HG03064 (cell line): ENCODE data around the gene MVB12B.
"Not testable (repeated sequence)": the region's sequence is repeated elsewhere in the genome, so short reads cannot be mapped to it uniquely, and the experiment has no call there.

Experiments used
- ATAC-seq: cut with Tn5 transposase; IDR thresholded peaks from one replicate; pipeline ENCODE4 v1.9.1; 2021; ENCODE audit warnings: low read depth; ENCODE audit not compliant: unreplicated experiment

Gene MVB12B, protein sequence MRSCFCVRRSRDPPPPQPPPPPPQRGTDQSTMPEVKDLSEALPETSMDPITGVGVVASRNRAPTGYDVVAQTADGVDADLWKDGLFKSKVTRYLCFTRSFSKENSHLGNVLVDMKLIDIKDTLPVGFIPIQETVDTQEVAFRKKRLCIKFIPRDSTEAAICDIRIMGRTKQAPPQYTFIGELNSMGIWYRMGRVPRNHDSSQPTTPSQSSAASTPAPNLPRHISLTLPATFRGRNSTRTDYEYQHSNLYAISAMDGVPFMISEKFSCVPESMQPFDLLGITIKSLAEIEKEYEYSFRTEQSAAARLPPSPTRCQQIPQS

DNA sequence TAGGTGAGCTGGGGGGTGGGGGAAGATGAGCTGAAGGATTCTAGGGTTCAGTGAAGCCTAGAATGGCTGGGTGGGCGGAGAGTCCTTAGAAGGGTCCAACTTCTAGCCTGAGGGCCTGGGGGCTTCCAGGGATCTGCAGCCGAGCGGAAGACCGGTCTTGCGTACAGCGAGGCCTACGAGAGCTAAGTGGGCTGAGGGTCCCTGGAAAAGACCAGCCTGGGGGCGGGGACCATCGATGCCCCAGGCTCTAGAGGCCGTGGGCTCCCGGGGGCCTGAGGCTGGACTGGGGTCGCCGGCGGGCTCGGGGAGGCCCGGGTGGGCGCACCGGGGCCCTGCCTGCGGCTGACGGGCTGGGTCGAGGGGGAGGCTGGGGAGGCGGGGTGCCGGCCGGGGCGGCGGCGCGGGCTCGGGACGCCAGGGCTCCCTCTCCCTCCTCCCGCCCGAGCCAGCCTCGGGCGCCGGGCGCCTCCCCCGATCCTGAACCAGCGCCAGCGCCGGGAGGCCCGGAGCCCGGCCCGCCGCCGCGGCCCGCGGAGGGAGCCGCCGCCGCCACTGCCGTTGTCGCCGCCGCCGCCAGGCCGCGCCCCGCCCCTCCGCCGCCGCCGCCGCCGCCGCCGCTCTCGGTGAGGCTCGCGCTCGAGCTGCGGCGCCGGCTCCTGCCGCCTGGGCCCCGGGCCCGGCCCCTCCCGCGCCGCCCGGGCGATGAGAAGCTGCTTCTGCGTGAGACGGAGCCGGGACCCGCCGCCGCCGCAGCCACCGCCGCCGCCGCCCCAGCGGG is at the start of gene MVB12B:
TSS of gene MVB12B (plus strand) at position 602 of the 778 bp plus-strand sequence. CDS start at position 703, 101 bp downstream.
- ATAC-seq: no peak

- ATAC-seq: no peak
Observed at GRCh38 chr9:126283799-126284465, 42.7 kb upstream of the MVB12B start.

- ATAC-seq: not testable (repeated sequence)
Observed at GRCh38 chr9:126285652-126286051, 41.0 kb upstream of the MVB12B start.

- no peak for ATAC-seq
Observed at GRCh38 chr9:126287166-126287866, 39.3 kb upstream of the MVB12B start.

DNA sequence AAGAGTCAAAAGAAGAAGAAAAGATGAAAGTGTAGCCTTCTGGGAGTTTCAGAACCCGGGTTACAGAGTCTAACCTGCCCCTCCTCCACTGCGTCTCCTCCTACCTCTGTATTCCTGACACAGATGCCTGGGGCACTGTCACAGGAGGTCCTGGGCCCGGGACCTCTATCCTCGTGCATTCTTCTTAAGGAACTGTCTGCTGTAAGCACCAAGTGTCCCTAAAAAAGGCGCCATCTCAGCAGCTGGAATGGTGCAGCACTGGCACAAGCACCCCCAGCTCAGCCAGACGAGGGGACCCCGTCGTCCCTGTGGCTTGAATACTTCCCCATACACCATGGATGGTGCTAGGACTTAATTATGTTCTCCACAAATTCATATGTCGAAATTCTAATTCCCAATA is 35.8 kb upstream of the MVB12B start:
- ATAC-seq: no peak

DNA sequence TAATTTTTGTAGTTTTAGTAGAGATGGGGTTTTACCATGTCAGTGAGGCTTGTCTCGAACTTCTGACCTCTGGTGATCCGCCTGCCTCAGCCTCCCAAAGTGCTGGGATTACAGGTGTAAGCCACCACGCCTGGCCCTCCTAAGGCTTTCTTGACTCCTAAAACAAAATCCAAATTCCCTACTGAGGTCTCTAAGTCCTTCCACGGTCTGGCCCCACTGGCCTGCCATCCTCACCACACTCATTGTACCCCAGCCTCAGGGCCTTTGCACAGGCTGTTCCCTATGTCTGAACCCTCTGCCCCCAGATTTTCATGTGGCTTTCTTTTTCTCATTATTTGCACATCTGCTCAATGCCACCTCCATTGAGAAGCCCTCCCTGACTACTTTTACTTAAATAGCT is 34.7 kb upstream of the MVB12B start:
- no peak for ATAC-seq

DNA sequence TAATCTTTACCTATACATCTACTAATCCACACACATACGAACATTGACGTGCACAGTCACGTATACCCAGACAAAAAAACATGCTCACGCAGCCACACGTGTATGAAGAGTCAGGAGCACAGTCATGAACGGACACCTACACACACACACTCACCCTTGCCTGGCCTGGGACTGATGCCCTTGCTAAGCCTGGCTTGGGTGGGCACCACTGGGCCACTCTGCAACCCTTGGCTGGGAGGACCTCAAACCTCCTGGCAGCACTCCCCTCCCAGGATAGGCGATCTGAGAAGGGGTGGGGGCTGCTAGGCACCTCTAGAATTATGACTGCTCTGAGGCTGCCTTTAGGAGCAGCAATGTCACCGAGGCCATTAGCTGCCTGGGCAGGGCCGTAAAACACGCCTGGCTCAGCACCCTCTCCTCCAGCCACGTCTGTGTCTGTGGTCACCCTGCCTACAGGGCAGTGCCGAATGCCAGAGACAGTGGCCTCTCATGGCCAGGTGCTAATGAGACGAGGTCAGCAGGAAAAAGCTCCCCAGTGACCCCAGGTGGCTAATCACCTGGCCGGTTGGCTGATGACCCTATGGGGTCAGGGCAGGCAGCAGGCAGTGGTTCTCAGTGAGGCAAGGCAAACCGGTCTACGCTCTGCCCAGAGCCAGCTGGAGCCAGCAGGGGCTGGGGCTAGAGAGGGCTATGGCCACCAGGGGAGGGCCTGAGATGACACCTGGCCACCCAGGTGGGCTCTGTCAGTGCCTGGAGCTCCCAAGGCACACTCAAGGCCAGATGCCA is 33.7 kb upstream of the MVB12B start:
- no peak for ATAC-seq

GRCh38 chr9:126293522-126293889 is 33.1 kb upstream of the MVB12B start:
- no peak for ATAC-seq

GRCh38 chr9:126294331-126295081 is 32.1 kb upstream of the MVB12B start:
- no peak for ATAC-seq

- ATAC-seq: no peak
Observed at GRCh38 chr9:126295082-126295477, 31.5 kb upstream of the MVB12B start.

- no peak for ATAC-seq
Observed at GRCh38 chr9:126295516-126295915, 31.1 kb upstream of the MVB12B start.

DNA sequence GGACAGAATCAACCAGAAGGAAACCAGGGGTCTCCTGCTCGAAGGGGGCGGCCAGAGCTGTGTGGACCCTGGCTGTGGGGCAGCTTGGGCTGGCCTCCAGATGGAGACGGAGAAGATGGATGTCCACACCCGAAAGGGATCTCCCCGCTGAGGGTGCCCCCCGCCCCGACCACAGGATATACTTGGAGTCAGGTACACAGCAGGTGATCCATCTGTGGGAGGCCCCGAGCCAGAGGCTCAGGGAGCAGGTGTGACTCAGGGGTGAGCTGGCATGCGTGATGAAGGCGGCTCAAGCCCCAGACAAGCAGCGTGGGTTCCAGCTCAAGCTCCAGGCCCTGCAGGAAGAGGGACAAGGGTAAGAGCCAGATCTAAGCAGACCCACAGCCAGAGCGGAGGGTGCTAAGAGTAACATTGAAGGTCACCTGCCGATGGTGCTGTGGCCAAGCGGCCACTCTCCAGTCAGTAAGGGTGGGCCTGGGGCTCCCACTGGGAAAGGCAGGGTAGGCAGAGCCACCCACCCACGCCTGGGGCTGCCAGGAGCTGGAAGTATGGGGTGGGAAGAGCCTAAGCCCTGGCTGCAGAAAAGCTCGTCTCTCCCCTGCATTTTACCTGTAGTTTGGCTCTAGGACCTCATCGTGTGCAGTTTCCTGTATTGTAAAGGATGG is 30.6 kb upstream of the MVB12B start:
- ATAC-seq: no peak

DNA sequence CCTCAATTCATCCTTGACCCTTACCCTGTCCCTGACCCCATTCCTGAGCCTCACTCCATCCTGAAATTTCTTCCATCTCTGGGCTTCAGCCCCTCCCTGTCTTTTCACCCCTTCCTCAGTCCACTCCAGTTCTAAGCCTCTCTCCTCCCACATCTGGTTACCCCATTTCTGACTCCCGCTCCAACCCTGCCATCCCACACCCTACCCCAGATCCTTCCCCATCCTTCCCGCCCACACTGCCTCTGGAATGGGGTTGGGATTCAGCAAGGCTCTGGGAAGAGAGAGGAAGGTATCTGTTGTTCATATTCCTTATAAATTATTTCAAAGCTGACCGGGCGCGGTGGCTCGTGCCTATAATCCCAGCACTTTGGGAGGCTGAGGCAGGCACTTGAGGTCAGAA is 29.9 kb upstream of the MVB12B start:
- ATAC-seq: no peak

GRCh38 chr9:126297661-126298060 is 29.0 kb upstream of the MVB12B start:
- ATAC-seq: no peak

GRCh38 chr9:126298063-126298801 is 28.4 kb upstream of the MVB12B start:
- no peak for ATAC-seq

- ATAC-seq: no peak
Observed at GRCh38 chr9:126299706-126300276, 26.8 kb upstream of the MVB12B start.

DNA sequence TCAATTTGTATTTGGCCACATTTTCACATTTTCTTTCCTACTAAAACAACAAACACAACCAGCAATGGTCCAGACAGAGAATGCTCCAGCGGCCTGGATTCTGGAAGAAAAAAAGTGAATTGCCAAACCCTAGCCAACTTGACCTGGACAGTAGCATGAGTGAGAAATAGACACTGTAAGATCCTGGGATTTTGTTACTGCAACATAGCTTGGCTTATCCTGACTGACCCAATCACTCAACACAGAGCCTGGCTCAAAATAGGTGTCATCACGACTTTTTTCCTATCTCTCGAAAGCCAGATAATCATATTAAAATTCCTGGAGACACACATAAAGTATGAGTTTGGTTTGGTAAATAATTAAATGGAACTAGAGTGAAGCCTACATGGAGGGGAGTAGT is 25.4 kb upstream of the MVB12B start:
- ATAC-seq: no peak
